GM18502 (cell line): ENCODE results near the gene CENPN.

Experiments used
- ATAC-seq: cut with Tn5 transposase; IDR thresholded peaks from one replicate; pipeline ENCODE4 v1.9.1; 2021; ENCODE audit warnings: mild to moderate bottlenecking; ENCODE audit not compliant: unreplicated experiment, poor library complexity

CENPN gene, protein sequence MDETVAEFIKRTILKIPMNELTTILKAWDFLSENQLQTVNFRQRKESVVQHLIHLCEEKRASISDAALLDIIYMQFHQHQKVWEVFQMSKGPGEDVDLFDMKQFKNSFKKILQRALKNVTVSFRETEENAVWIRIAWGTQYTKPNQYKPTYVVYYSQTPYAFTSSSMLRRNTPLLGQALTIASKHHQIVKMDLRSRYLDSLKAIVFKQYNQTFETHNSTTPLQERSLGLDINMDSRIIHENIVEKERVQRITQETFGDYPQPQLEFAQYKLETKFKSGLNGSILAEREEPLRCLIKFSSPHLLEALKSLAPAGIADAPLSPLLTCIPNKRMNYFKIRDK

DNA sequence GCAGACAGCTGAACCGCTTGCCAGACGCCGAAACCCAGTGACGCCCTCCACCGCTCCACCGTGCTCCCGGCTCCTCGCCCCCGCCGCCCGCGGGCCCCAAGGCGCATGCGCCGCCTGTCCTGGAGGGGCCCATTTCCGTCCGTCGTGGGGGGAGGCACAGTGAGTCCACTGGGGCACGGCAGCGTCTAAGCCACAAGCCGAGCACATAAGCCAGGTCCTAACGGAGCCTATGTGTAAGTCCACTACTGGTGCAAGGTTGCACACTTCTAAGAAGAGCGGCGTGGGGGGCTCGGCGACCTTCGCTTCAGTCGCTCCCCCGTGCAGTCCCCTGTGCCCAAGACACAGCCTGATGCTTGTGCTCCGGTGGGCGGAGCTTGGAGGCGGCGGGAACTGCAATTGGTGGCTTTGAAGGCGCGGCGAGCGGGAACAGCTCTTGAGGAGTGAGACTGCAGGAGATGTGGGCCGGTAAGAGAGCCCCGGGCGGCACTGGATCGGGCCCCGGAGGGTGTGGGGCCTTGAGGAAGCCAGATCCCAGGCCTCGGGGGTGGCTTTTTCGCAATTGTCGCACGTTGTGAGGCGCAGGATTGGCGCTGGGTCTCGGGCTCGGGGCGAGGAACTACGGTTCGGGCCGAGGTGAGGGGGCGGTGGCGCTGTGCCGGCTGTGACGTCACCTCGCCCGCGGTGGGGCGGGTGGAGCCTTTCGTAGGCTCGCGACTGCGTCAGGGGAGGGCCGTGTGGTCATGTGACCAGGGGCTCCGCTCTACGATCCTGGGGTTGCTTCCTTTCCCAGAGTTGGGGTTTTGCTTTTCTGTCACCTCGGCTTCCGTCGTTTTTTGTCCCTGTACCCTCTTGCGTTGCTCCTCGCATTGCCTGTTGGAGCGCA, at the start of gene CENPN, which contains the start of gene CMC2:
CENPN (plus strand) TSS at position 402 of the 883 bp plus-strand sequence. CDS start 4,726 bp downstream, outside the sequence.
CMC2 (minus strand) TSS at position 73 of the 883 bp plus-strand sequence. CDS start 9,491 bp downstream, outside the sequence.
- peak; percentile 89 for ATAC-seq

GRCh38 chr16:80958284-80958683, 48.7 kb upstream of the CENPN start:
- ATAC-seq = no peak

DNA sequence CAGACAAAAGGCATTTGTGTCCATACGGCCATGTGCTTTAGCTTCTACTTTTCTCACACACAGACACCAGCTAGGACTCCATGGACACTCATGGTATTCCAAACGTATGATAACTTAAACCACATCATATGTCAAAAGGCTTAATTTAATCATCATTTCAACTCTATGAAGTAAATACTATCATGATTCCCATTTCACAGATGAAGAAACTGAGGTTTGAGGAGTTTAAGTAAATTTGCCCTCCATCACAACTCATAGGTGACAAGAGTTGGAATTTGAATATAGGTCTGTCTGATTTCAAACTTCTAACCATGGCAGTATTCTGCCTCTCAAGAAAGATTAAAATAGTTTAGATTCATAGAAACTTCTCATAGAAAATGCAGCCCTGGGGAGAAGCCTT, 44.1 kb upstream of the CENPN start:
- no peak for ATAC-seq

DNA sequence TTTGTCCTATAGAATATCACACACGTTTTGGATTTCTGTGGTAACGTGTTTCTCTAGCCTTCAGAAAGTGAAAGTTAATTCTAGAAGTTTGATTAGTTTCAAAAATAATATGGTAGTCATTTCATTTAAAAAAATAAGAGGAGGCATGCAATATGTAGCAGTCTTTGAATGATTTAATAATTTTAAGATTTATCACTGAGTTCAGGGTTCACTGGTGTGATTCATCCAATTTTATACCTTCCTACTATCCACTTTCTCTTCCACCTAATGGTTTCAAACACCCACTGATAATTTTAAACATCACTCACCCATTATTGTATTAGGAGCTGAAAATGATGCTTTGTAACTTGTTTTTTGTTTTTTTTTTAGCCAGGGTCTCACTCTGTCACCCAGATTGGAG, 42.7 kb upstream of the CENPN start:
- ATAC-seq = no peak

DNA sequence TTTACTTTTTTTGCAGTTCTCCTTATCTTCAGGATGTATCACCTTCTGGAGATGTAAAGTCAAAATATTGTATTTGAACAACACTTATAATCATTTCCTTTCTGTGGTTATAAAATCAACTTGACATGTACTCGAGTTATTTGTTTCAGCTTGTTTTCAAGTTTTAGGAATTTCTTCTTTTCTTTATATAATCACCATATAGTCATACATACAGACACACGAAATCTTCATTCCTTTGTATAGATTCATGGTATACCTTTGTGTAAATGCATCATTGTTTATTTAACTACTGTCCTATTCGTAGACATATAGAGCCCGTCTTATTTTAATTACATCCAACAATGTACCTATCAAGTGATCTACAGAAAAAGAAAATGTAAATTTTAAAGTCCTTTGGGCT, 40.4 kb upstream of the CENPN start:
- ATAC-seq = no peak

GRCh38 chr16:80968386-80969113, 38.5 kb upstream of the CENPN start:
- no peak for ATAC-seq

GRCh38 chr16:80969114-80969484, 37.9 kb upstream of the CENPN start:
- no peak for ATAC-seq

GRCh38 chr16:80971819-80972218, 35.2 kb upstream of the CENPN start:
- peak; percentile 56 for ATAC-seq

- no peak for ATAC-seq
These were observed 34.4 kb upstream of the CENPN start for GRCh38 chr16:80972611-80973010.

DNA sequence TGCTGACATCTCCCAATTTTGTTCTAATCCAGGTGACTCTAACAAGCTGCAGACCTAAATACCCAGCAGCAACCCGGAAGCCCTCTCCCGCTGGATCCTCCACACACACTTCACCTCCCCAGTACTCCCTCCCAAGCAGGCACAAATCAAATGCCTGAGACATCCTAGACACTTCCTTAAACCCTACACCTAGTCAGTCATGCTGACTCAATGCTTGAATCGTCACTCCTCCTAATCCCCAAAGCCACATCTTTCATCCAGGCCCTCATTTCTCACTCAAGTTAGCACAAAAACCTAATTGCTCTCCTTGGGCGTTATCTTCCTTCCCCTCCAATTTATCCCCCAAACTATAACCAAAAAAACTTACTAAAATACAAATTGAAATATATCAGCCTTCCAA, 33.0 kb upstream of the CENPN start:
- ATAC-seq = no peak

DNA sequence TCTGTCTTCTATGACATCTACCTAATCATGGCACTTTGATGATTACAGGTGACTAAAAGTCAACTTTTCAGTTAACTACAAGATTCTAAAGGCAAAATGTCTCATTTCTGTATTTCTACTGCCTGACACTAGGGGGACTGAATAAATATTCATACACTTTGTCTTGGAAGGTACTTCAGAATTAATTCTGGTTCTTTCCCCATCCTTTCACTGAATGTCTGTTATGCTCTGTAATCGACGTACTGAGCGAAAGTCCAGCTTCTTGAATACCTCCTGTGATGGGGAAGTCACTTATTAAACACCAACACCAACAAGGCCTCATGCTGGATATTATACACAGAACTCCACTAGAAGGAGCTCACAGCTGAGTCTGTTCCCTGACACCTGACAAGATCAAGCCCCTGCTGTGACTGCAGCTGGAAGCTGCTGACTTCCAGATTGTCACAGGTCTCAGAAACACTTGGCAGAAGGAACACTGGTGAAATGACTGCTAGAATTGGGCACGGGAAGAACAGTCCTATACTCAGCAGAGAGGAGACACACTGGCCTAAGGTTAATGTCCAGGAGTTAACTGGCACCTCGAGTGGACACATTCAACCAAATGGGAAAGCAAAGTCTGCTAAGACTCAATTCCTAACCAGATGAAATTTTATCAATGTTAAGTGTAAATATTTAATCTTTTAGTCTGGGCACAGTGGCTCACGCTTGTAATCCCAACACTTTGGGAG, 32.2 kb upstream of the CENPN start:
- no peak for ATAC-seq

DNA sequence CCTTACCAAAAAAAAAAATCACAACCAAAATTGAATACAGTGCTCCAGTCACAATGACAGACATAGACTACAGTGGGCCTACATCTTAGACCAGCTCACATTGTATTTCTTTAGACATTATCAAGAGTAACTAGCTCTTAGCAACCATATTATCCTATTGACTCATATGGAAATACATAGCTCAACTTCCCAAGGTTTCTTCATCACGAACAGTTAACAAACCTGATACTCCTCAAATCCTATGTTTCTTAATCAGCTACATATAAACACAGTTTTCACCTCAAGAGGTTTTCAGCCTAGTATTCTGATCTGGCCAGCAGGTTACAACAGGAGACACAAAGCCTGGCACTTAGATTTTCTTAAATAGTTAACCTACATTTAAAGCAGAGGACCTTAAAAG, 30.1 kb upstream of the CENPN start:
- no peak for ATAC-seq

DNA sequence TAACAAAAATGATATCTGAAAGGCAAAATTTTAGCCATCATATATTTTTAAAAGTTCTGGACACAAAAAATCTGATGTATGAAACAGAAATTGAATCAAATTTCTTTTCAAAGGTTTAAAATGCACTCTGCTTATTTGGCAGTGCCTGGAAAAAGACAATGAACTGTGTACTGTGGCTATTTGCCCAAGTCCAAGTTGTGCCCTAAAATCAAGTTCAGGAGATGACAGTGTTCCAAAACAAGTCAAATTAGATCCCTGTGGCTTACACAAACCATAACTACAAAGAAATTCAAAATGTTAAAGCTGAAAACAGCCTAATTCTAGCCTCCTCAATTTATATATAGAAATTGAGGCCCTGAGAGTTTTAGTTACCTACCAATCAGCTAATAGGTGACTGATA, 25.9 kb upstream of the CENPN start:
- ATAC-seq = no peak

DNA sequence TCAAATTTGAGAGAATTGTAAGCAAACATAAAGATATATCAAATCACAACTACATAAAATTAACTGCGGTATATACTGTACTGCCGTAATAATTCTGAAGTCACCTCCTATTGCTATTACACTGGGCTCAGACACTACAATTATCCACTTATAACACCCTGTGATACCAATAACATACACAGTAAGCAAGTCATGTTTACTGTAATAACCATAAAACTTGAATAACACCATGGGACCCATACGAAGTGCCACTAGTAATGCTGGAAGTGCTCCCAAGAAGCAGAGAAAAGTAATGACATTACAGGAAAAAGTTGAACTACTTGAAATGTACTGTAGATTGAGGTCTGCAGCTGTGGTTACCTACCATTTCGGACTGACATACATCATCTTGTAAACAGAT, 24.4 kb upstream of the CENPN start:
- ATAC-seq = no peak

- ATAC-seq = no peak
These were observed 22.7 kb upstream of the CENPN start for GRCh38 chr16:80984124-80984892.

- no peak for ATAC-seq
These were observed 21.4 kb upstream of the CENPN start for GRCh38 chr16:80985611-80986010.

DNA sequence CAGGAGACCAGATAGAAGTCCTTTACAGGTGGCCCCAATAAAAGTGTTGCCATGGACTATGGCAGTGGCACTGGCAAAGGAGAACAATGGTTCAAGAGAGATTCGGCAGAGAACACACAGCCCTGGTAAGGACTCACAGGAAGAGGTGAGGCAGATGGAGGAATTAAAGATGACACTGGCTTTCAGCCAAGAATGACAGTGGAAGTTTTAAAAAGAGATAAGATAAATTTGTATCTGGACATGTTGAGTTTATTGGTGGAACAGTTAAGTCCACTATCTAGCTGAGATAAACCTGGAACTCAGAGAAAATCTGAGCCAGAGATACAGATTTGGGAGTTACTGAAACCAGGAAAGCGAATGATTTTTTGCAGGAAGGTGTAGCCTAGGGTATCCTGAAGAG, 20.5 kb upstream of the CENPN start:
- ATAC-seq = no peak

GRCh38 chr16:80988756-80989155, 18.3 kb upstream of the CENPN start:
- no peak for ATAC-seq

DNA sequence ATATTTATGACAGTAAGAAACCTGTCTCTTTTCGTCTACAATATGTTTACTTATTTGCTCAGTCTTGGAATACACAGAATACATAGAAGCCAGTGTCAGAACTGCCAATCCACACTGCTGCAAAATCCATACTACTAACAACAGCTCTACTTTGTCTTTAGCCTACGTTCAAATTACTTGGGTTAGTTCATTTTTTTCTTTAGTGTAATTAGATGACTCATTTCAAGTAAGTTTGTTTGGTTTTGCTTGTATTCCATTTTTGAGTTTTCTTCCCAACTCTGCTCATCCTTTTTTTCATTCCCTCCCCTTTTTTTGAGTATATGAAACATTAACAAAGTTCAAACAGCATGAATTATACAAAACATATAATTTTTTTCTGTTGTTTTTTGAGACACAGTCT, 17.2 kb upstream of the CENPN start:
- ATAC-seq = no peak
